Erythroblast (primary cell): ENCODE data around the gene SGCD.

Experiments used
- GATA1 ChIP-seq: IDR thresholded peaks from 2 replicates; pipeline ENCODE4 v1.6.1; 2011; ENCODE audit warnings: low read depth, mild to moderate bottlenecking, control low read depth, low read length, moderate library complexity
- POLR2A ChIP-seq: IDR thresholded peaks from 2 replicates; pipeline ENCODE4 v1.6.1; 2011; ENCODE audit warnings: mild to moderate bottlenecking, low read length

- TF ChIP-seq POLR2A (no peak), GATA1 (no peak)
These were observed 214.6 kb downstream of the SGCD start for GRCh38 chr5:156541582-156541981.
